Loucy (cell line): ENCODE results near the gene PDCD2L.

ENCODE experiments used
- CTCF ChIP-seq: fragments of 200-600 bp; sonication (generic); conservative IDR thresholded peaks from 2 replicates; pipeline ENCODE4 v1.5.1; 2014; ENCODE audit warnings: mild to moderate bottlenecking, antibody characterized with exemption, low read length
- EZH2phosphoT487 ChIP-seq: fragments of 200-600 bp; IDR thresholded peaks from 2 replicates; pipeline ENCODE4 v1.6.1; 2018; ENCODE audit warnings: antibody characterized with exemption, mild to moderate bottlenecking, moderate library complexity, borderline replicate concordance

- no peak for TF ChIP-seq CTCF
- no peak for TF ChIP-seq EZH2phosphoT487
Observed at GRCh38 chr19:34391813-34392212, 12.4 kb upstream of the PDCD2L start.
